Testis (tissue), 3 donors: ENCODE measurements around the gene C2orf92. TPM values are rescaled to one million over a fixed set of nuclear protein-coding genes. Genes with fewer than 3 reads are reported as not detected.
A peak's percentile ranks its signal among the peaks of the same experiment; 100 is the strongest.

Experiments used
- DNase-seq: peaks from one replicate; pipeline ENCODE4 v3.0.0-alpha.2; 2019
- H3K27ac ChIP-seq, 2 donors: fragments of 200-600 bp; sonication (generic); one replicate each; pipeline ENCODE4 v1.5.1; 2019
- H3K27me3 ChIP-seq: fragments of 200-600 bp; sonication (generic); one replicate; pipeline ENCODE4 v1.5.1; 2019
- H3K36me3 ChIP-seq: fragments of 200-600 bp; sonication (generic); one replicate; pipeline ENCODE4 v1.5.1; 2017; ENCODE audit warnings: low read depth; ENCODE audit errors: missing control alignments
- H3K4me1 ChIP-seq: fragments of 200-600 bp; sonication (generic); one replicate; pipeline ENCODE4 v1.5.1; 2019
- H3K4me3 ChIP-seq, 2 donors: fragments of 200-600 bp; sonication (generic); one replicate each; pipeline ENCODE4 v1.5.1; 2017 to 2019
- H3K9me3 ChIP-seq: fragments of 200-600 bp; sonication (generic); one replicate; pipeline ENCODE4 v1.5.1; 2017
- POLR2A ChIP-seq: fragments of 450-650 bp; IDR thresholded peaks from one replicate; pipeline ENCODE4 v1.6.1; 2017; ENCODE audit warnings: antibody characterized with exemption, mild to moderate bottlenecking, moderate library complexity
- WGBS, 2 donors: methylation state at CpG; one replicate each; pipeline ENCODE4 v1.1.5; 2018; 5-methylcytosine and 5-hydroxymethylcytosine counted together
- intact Hi-C: fragments of 100-400 bp; cut with DNase I; formaldehyde crosslinking; loops from one replicate; pipeline ENCODE4 v1.15.1; 2023; ENCODE audit warnings: low total_unique reads
- polyA plus RNA-seq: library from polyadenylated mRNA; stranded (reverse); fragments of 350-450 nt; fragmentation: Illumina TruSeq; extraction: RNeasy Lipid Tissue Mini Kit (QIAGEN cat#74804); gene quantifications from one replicate; pipeline ENCODE4 v1.2.3, GENCODE V29; 2014; ENCODE audit warnings: low read depth, low replicate concordance; ENCODE audit not compliant: insufficient read depth
- total RNA-seq, 2 donors: library from RNA; depleted of rRNA; stranded (reverse); fragments of >200 nt; gene quantifications; one replicate each; pipeline ENCODE4 v1.2.3, GENCODE V29; 2016
- TF ChIP-seq, protein P1 (sequence below), 3 experiments: fragments of 450-650 bp in 2 of 3; fragments of 200-600 bp in 1 of 3; sonication (generic) in 1 of 3; IDR thresholded peaks; one replicate each; pipeline ENCODE4 v1.5.1; 2016 to 2019; ENCODE audit warnings: antibody characterized with exemption in 3 of 3, mild to moderate bottlenecking in 2 of 3, moderate library complexity in 1 of 3

The C2orf92 gene
- total and polyA plus RNA-seq, 3 donors from 2014 or later: 27.8 to 51.2 (median 35.7) TPM

DNA sequence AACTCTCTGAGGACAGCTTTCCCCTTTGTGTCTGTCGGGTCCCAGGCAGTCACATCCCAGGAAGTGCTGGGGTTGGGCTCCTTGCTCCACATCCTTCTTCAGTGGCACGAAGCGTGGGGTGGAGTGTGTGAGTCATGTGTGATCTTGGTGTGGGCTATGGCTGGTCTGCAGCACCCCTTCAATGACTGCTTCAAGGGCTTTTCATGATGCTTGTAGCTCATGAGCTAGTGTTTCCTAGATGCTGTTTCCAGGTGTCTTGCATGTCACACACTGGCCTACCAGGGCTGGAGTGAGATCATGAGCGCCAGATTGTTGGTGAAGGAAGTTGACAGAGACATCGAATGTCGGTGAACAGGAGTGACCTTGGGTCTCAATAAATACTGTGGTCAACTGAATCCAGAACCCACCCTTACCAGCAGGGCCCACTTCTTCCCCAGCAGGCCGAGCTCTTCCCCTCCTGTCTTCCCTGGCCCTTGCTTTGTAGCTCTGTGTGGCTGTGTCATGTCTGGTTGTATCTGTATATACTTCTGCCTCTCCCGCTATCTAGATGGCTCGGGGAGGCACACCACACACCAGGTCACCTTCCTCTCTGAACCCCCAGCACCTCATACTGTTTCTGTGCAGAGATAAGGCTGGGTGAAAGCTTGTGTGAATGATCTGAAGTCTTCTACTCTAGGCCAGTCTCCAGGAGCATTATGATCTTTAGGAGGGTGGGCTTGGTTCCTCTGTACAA lies 3.8 kb downstream of the C2orf92 start:
- no peaks in the 10 kb centered on the region for H3K27me3 ChIP-seq
- H3K9me3 ChIP-seq: no peaks in the 10 kb centered on the region
- 87 to 90% methylated on average over 9 of the region's 9 CpGs for WGBS, 2 donors
- no peak overlapping the region for H3K4me3 ChIP-seq
- TF ChIP-seq, protein P1, sequence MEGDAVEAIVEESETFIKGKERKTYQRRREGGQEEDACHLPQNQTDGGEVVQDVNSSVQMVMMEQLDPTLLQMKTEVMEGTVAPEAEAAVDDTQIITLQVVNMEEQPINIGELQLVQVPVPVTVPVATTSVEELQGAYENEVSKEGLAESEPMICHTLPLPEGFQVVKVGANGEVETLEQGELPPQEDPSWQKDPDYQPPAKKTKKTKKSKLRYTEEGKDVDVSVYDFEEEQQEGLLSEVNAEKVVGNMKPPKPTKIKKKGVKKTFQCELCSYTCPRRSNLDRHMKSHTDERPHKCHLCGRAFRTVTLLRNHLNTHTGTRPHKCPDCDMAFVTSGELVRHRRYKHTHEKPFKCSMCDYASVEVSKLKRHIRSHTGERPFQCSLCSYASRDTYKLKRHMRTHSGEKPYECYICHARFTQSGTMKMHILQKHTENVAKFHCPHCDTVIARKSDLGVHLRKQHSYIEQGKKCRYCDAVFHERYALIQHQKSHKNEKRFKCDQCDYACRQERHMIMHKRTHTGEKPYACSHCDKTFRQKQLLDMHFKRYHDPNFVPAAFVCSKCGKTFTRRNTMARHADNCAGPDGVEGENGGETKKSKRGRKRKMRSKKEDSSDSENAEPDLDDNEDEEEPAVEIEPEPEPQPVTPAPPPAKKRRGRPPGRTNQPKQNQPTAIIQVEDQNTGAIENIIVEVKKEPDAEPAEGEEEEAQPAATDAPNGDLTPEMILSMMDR (IDR thresholded peaks at IDR 0.05): no peak
- no peak for TF ChIP-seq POLR2A
- H3K36me3 ChIP-seq: no peaks in the 10 kb centered on the region
- peaks cover 4% of the 10 kb centered on the region for H3K4me1 ChIP-seq
- H3K27ac ChIP-seq: no peak overlapping the region
- DNase-seq: no peak
- intact Hi-C loops: no loop called here

GRCh38 chr2:97673915-97674283 lies 4.4 kb downstream of the C2orf92 start:
- no peak overlapping the region for H3K4me3 ChIP-seq
- WGBS, 2 donors: 44 to 82% methylated on average over 8 of the region's 8 CpGs
- intact Hi-C loops: no loop called here
- H3K36me3 ChIP-seq: no peaks in the 10 kb centered on the region
- H3K27ac ChIP-seq: no peak overlapping the region
- peak; percentile 39 for DNase-seq
- no peaks in the 10 kb centered on the region for H3K27me3 ChIP-seq
- TF ChIP-seq POLR2A: no peak
- TF ChIP-seq, protein P1 (IDR thresholded peaks at IDR 0.05): no peak
- H3K9me3 ChIP-seq: no peaks in the 10 kb centered on the region
- peaks cover 4% of the 10 kb centered on the region for H3K4me1 ChIP-seq

GRCh38 chr2:97675430-97676113 lies 6.1 kb downstream of the C2orf92 start:
- intact Hi-C loops: no loop called here
- no peak overlapping the region for H3K27ac ChIP-seq
- no peak for TF ChIP-seq POLR2A
- TF ChIP-seq, protein P1 (IDR thresholded peaks at IDR 0.05): no peak
- H3K4me1 ChIP-seq: peaks cover 4% of the 10 kb centered on the region
- H3K36me3 ChIP-seq: no peaks in the 10 kb centered on the region
- 86 to 89% methylated on average over 5 of the region's 5 CpGs for WGBS, 2 donors
- no peak for DNase-seq
- H3K4me3 ChIP-seq: no peak overlapping the region
- H3K27me3 ChIP-seq: no peaks in the 10 kb centered on the region
- no peaks in the 10 kb centered on the region for H3K9me3 ChIP-seq

DNA sequence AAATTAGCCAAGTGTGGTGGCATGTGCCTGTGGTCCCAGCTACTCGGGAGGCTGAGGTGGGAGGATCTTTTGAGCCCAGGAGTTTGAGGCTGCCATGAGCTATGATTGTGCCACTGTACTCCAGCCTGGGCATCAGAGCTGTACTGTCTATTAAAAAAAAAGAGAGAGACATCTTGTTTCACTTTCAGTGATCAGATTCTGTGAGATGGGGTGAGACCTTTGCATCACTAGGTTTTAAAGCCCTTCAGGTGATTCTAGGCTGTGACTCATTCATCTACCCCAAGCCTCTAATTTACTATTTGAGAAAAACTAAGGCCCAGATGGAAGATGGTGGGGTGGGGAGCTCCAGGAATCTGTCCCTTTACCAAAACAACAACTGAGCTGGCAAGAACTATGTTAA lies 7.1 kb downstream of the C2orf92 start:
- no peak for TF ChIP-seq POLR2A
- TF ChIP-seq, protein P1 (IDR thresholded peaks at IDR 0.05): no peak
- H3K27ac ChIP-seq: no peak overlapping the region
- peaks cover 4% of the 10 kb centered on the region for H3K4me1 ChIP-seq
- no peak overlapping the region for H3K4me3 ChIP-seq
- H3K9me3 ChIP-seq: no peaks in the 10 kb centered on the region
- DNase-seq: no peak
- H3K27me3 ChIP-seq: no peaks in the 10 kb centered on the region
- intact Hi-C loops: no loop called here
- H3K36me3 ChIP-seq: no peaks in the 10 kb centered on the region
- 89 to 100% methylated on average over 1 of the region's 1 CpG for WGBS, 2 donors
